Measurements from ENCODE around the gene MIER2. TPM values are rescaled to one million over a fixed set of nuclear protein-coding genes. Genes with fewer than 3 reads are reported as not detected.
A peak's percentile ranks its signal among the peaks of the same experiment; 100 is the strongest.

The MIER2 gene
- total RNA-seq, 1 donor from 2014 or later = 50.5 TPM

GRCh38 chr19:289651-290371, 54.8 kb downstream of the MIER2 start:
- Mint-ChIP-seq H3K27me3 (ENCODE audit: low read depth) (peaks cover 60% of the 10 kb centered on the region), H3K36me3 (no peaks in the 10 kb centered on the region), H3K9me3 (no peaks in the 10 kb centered on the region), H3K4me3 (peak overlapping the region; percentile 51), H3K4me1 (peaks cover 10% of the 10 kb centered on the region), H3K27ac (no peak overlapping the region)
- TF ChIP-seq, protein P1, sequence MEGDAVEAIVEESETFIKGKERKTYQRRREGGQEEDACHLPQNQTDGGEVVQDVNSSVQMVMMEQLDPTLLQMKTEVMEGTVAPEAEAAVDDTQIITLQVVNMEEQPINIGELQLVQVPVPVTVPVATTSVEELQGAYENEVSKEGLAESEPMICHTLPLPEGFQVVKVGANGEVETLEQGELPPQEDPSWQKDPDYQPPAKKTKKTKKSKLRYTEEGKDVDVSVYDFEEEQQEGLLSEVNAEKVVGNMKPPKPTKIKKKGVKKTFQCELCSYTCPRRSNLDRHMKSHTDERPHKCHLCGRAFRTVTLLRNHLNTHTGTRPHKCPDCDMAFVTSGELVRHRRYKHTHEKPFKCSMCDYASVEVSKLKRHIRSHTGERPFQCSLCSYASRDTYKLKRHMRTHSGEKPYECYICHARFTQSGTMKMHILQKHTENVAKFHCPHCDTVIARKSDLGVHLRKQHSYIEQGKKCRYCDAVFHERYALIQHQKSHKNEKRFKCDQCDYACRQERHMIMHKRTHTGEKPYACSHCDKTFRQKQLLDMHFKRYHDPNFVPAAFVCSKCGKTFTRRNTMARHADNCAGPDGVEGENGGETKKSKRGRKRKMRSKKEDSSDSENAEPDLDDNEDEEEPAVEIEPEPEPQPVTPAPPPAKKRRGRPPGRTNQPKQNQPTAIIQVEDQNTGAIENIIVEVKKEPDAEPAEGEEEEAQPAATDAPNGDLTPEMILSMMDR (IDR thresholded peaks at IDR 0.05; ENCODE audit: unreplicated experiment) = no peak
- no peak for DNase-seq (ENCODE audit: low spot score in 2 of 2, unreplicated experiment in 2 of 2)

GRCh38 chr19:288911-289310, 55.7 kb downstream of the MIER2 start:
- H3K4me3 Mint-ChIP-seq = no peak overlapping the region
- no peaks in the 10 kb centered on the region for H3K9me3 Mint-ChIP-seq
- no peak overlapping the region for H3K27ac Mint-ChIP-seq

GRCh38 chr19:287381-287871, 57.2 kb downstream of the MIER2 start:
- peaks cover 36% of the 10 kb centered on the region for H3K27me3 Mint-ChIP-seq (ENCODE audit: low read depth)
- DNase-seq (ENCODE audit: low spot score in 2 of 2, unreplicated experiment in 2 of 2) = no peak

More at GRCh38 chr19:288911-289310, 55.7 kb downstream of the MIER2 start:
- no peaks in the 10 kb centered on the region for H3K36me3 Mint-ChIP-seq
- peaks cover 51% of the 10 kb centered on the region for H3K27me3 Mint-ChIP-seq (ENCODE audit: low read depth)
- TF ChIP-seq, protein P1 (IDR thresholded peaks at IDR 0.05; ENCODE audit: unreplicated experiment) = no peak
- no peak for DNase-seq (ENCODE audit: low spot score in 2 of 2, unreplicated experiment in 2 of 2)
- peaks cover 5% of the 10 kb centered on the region for H3K4me1 Mint-ChIP-seq

DNA sequence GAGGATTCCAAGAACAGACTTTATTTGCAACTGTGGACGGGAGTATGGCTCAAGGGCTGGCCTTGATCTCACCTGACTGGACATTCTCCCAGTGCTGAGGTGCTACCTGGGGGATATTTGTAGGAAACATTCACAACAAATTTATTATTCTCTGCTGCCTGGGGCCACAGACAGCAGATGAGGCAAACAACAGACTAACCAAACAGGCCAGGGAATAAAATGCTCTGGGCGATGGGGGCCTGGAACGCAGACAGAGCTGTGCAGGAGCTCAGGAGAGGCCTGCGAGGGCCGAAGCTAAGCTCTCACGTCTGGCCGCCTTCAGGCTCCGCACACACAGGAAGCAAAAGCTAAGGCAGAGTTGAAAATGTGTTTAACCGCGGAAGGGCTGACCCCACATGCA, 61.2 kb downstream of the MIER2 start:
- Mint-ChIP-seq H3K27ac (no peak overlapping the region), H3K36me3 (no peaks in the 10 kb centered on the region), H3K9me3 (no peaks in the 10 kb centered on the region), H3K4me1 (no peaks in the 10 kb centered on the region), H3K4me3 (no peak overlapping the region), H3K27me3 (ENCODE audit: low read depth) (peaks cover 16% of the 10 kb centered on the region)
- TF ChIP-seq, protein P1 (IDR thresholded peaks at IDR 0.05; ENCODE audit: unreplicated experiment) = no peak
- no peak for DNase-seq (ENCODE audit: low spot score in 2 of 2, unreplicated experiment in 2 of 2)

More at GRCh38 chr19:287381-287871, 57.2 kb downstream of the MIER2 start:
- Mint-ChIP-seq H3K36me3 (no peaks in the 10 kb centered on the region), H3K9me3 (no peaks in the 10 kb centered on the region), H3K27ac (no peak overlapping the region), H3K4me1 (peaks cover 5% of the 10 kb centered on the region), H3K4me3 (no peak overlapping the region)
- TF ChIP-seq, protein P1 (IDR thresholded peaks at IDR 0.05; ENCODE audit: unreplicated experiment) = no peak

- DNase-seq (ENCODE audit: low spot score in 2 of 2, unreplicated experiment in 2 of 2) = no peak
- TF ChIP-seq, protein P1 (IDR thresholded peaks at IDR 0.05; ENCODE audit: unreplicated experiment) = no peak
- Mint-ChIP-seq H3K4me1 (no peaks in the 10 kb centered on the region), H3K36me3 (no peaks in the 10 kb centered on the region), H3K4me3 (no peak overlapping the region), H3K27me3 (ENCODE audit: low read depth) (peaks cover 17% of the 10 kb centered on the region), H3K27ac (no peak overlapping the region), H3K9me3 (no peaks in the 10 kb centered on the region)
Observed at GRCh38 chr19:282501-282900, 62.1 kb downstream of the MIER2 start.
